Neural crest cell (in vitro differentiated cells): ENCODE data around the gene CRYGB. TPM values are rescaled to one million over a fixed set of nuclear protein-coding genes. Genes with fewer than 3 reads are reported as not detected.

Experiments
- DNase-seq: peaks from one replicate; pipeline ENCODE4 v3.0.0; 2021; ENCODE audit warnings: low read depth, mixed read lengths, low spot score
- H3K27ac Mint-ChIP-seq: one replicate; pipeline ENCODE4 v1.8.0; 2021; ENCODE audit warnings: mild to moderate bottlenecking, mixed read lengths; ENCODE audit not compliant: unreplicated experiment
- H3K27me3 Mint-ChIP-seq: 2 replicates; pipeline ENCODE4 v1.8.0; 2021; ENCODE audit warnings: low read depth, mild to moderate bottlenecking, mixed read lengths
- H3K36me3 Mint-ChIP-seq: 2 replicates; pipeline ENCODE4 v1.8.0; 2021; ENCODE audit warnings: low read depth, mild to moderate bottlenecking, mixed read lengths
- H3K4me1 Mint-ChIP-seq: 2 replicates; pipeline ENCODE4 v1.8.0; 2021; ENCODE audit warnings: mixed read lengths
- H3K4me3 Mint-ChIP-seq: one replicate; pipeline ENCODE4 v1.8.0; 2021; ENCODE audit warnings: mild to moderate bottlenecking, mixed read lengths
- H3K9me3 Mint-ChIP-seq: 2 replicates; pipeline ENCODE4 v1.8.0; 2021; ENCODE audit warnings: mixed read lengths
- total RNA-seq: library from RNA; stranded (reverse); gene quantifications from 2 replicates; pipeline ENCODE4 v1.2.1, GENCODE V29; 2021
- TF ChIP-seq, protein P1 (sequence below): fragments of 200-600 bp; sonication (generic); conservative IDR thresholded peaks from 2 replicates; pipeline ENCODE4 v1.5.0; 2021; ENCODE audit warnings: antibody characterized with exemption, mild to moderate bottlenecking

The CRYGB gene
- total RNA-seq, 1 donor from 2014 or later = not detected

- Mint-ChIP-seq H3K4me1 (peaks cover 20% of the 10 kb centered on the region), H3K9me3 (no peaks in the 10 kb centered on the region), H3K27me3 (peaks cover 5% of the 10 kb centered on the region), H3K27ac (no peak overlapping the region), H3K36me3 (no peaks in the 10 kb centered on the region), H3K4me3 (no peak overlapping the region)
- no peak for DNase-seq
- TF ChIP-seq, protein P1, sequence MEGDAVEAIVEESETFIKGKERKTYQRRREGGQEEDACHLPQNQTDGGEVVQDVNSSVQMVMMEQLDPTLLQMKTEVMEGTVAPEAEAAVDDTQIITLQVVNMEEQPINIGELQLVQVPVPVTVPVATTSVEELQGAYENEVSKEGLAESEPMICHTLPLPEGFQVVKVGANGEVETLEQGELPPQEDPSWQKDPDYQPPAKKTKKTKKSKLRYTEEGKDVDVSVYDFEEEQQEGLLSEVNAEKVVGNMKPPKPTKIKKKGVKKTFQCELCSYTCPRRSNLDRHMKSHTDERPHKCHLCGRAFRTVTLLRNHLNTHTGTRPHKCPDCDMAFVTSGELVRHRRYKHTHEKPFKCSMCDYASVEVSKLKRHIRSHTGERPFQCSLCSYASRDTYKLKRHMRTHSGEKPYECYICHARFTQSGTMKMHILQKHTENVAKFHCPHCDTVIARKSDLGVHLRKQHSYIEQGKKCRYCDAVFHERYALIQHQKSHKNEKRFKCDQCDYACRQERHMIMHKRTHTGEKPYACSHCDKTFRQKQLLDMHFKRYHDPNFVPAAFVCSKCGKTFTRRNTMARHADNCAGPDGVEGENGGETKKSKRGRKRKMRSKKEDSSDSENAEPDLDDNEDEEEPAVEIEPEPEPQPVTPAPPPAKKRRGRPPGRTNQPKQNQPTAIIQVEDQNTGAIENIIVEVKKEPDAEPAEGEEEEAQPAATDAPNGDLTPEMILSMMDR = no peak
These were observed 33.2 kb upstream of the CRYGB start for GRCh38 chr2:208179028-208179609.

DNA sequence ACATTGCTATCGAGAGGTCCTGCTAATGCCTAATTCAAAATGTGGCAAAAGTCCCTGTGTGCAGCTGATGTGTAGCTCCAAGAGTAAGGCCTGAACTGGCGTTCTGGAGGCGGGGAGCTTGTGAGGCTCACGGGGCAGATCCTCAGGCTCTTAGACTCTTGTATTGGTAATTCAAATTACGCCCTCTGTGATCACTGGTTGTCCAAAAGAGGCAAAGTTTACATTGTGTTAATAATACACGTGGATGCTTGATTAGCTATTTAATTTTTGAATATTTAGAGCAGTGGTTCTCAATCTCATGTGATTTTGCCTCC, 29.8 kb upstream of the CRYGB start:
- no peak for DNase-seq
- no peaks in the 10 kb centered on the region for H3K27me3 Mint-ChIP-seq
- H3K9me3 Mint-ChIP-seq = no peaks in the 10 kb centered on the region
- peaks cover 10% of the 10 kb centered on the region for H3K4me1 Mint-ChIP-seq
- TF ChIP-seq, protein P1 = no peak
- no peak overlapping the region for H3K27ac Mint-ChIP-seq
- H3K36me3 Mint-ChIP-seq = no peaks in the 10 kb centered on the region
- H3K4me3 Mint-ChIP-seq = no peak overlapping the region

- H3K4me3 Mint-ChIP-seq = no peak overlapping the region
- H3K27ac Mint-ChIP-seq = no peak overlapping the region
- no peaks in the 10 kb centered on the region for H3K36me3 Mint-ChIP-seq
- no peaks in the 10 kb centered on the region for H3K27me3 Mint-ChIP-seq
- H3K9me3 Mint-ChIP-seq = no peaks in the 10 kb centered on the region
- TF ChIP-seq, protein P1 = peak; percentile 90
- peak; percentile 76 for DNase-seq
- peaks cover 11% of the 10 kb centered on the region for H3K4me1 Mint-ChIP-seq
These were observed 29.3 kb upstream of the CRYGB start for GRCh38 chr2:208175069-208175839.

DNA sequence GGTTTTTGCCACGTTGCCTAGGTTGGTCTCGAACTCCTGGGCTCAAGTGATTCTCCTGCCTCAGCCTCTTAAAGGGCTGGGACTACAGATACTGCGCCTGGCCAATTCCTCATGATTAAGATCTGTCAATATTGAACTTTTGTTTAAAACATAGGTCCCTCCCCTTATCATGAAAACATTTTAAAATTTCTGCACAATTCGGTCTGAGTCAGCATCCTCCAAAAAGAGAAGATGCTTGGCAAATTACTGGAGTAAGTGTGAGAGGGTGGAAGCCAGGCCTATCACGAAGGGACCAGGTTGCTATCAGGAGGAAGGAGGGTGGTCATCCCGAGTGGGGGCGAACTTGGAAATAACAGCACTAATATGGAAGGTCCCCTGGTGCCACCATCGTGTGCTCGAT, 28.2 kb upstream of the CRYGB start:
- no peaks in the 10 kb centered on the region for H3K27me3 Mint-ChIP-seq
- peaks cover 15% of the 10 kb centered on the region for H3K4me1 Mint-ChIP-seq
- TF ChIP-seq, protein P1 = no peak
- H3K27ac Mint-ChIP-seq = no peak overlapping the region
- no peaks in the 10 kb centered on the region for H3K9me3 Mint-ChIP-seq
- no peaks in the 10 kb centered on the region for H3K36me3 Mint-ChIP-seq
- H3K4me3 Mint-ChIP-seq = no peak overlapping the region
- DNase-seq = no peak

DNA sequence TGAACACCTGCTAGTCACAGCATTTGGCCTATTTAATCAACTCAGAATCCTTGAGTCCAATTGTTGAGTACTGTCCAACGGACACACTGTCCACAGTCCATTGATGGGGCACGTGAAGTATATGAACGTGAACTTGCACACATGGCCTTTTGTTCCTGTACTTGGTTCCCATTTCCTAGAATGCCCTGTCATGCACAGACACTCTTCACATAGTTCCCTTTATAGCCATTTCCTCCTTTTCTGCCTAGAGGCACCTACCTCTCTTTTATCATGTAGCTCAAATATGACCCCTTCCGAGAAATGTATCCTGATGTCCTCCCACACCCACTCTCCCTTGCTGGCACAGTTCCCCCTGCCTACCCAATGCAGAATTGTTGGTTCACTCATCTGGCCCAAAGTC, 26.2 kb upstream of the CRYGB start:
- no peak for DNase-seq
- no peak overlapping the region for H3K4me3 Mint-ChIP-seq
- H3K4me1 Mint-ChIP-seq = peaks cover 15% of the 10 kb centered on the region
- H3K27me3 Mint-ChIP-seq = no peaks in the 10 kb centered on the region
- H3K27ac Mint-ChIP-seq = no peak overlapping the region
- H3K9me3 Mint-ChIP-seq = no peaks in the 10 kb centered on the region
- no peaks in the 10 kb centered on the region for H3K36me3 Mint-ChIP-seq
- TF ChIP-seq, protein P1 = no peak
